K562 (cell line): ENCODE measurements around the gene NOL11. TPM values are rescaled to one million over a fixed set of nuclear protein-coding genes. Genes with fewer than 3 reads are reported as not detected.

Source experiments
- ATAC-seq: fragments of 200-7000 bp; cut with Tn5 transposase; 3 replicates; pipeline ENCODE4 v1.9.1; 2020; ENCODE audit warnings: moderate library complexity
- BruUV-seq: library from RNA; stranded (reverse); fragments of 400-500 nt; replicated peaks from 2 replicates; lab custom pipeline; 2021; lab: Mats Ljungman, UMichigan
- CTCF ChIA-PET: fragments of 300-600 bp; formaldehyde crosslinking; extraction: SDS; loops from one replicate; lab custom pipeline; 2021; ENCODE audit warnings: low intra/inter-chr PET ratio; lab: Yijun Ruan, JAX
- POLR2A ChIA-PET: fragments of 300-600, 350-650 bp; sonication (Branson Sonifier 250); formaldehyde crosslinking; extraction: SDS; loops from one replicate; lab custom pipeline; 2021; ENCODE audit warnings: antibody characterized with exemption, inconsistent platforms; lab: Yijun Ruan, JAX
- DNase-seq, 4 experiments: peaks; one replicate each; pipeline versions ENCODE4 v3.0.0 to v3.0.0-alpha.2; 2011 to 2018; ENCODE audit warnings: low spot score in 3 of 4, mixed read lengths in 3 of 4; ENCODE audit errors: extremely low read depth in 1 of 4
- FAIRE-seq: peaks from 2 replicates; lab custom pipeline; 2011; peaks lifted over from hg19 to GRCh38; lab: Jason Lieb, UNC
- H2AFZ ChIP-seq: 2 replicates; pipeline ENCODE4 v1.6.0; 2011; ENCODE audit warnings: low read depth, low read length, control low read depth, inconsistent platforms
- H3K27ac ChIP-seq: fragments of 200-600 bp; 3 replicates; pipeline ENCODE4 v1.8.0; 2011; ENCODE audit warnings: low read depth, mild to moderate bottlenecking, control low read depth, inconsistent platforms, low read length, moderate library complexity, mixed read lengths; ENCODE audit errors: extremely low read depth
- H3K27me3 ChIP-seq, 2 experiments: fragments of 300-600 bp in 1 of 2; 2 replicates in 1 of 2; 3 replicates in 1 of 2; pipeline versions ENCODE4 v1.6.0 to v1.8.0; 2011; ENCODE audit warnings: inconsistent platforms in 2 of 2, low read length in 2 of 2, mild to moderate bottlenecking in 1 of 2, mixed read lengths in 1 of 2, moderate library complexity in 1 of 2; ENCODE audit not compliant: control insufficient read depth in 2 of 2, insufficient read depth in 2 of 2
- H3K36me3 ChIP-seq: fragments of 300-600 bp; 3 replicates; pipeline ENCODE4 v1.8.0; 2011; ENCODE audit warnings: mild to moderate bottlenecking, low read length, inconsistent platforms; ENCODE audit not compliant: control insufficient read depth, insufficient read depth
- H3K4me1 ChIP-seq, 2 experiments: fragments of 200-600 bp in 1 of 2; replicated peaks in 1 of 2; 2 replicates in 1 of 2; 3 replicates in 1 of 2; pipeline versions ENCODE4 v1.5.1 to v1.8.0; 2011; ENCODE audit warnings: inconsistent platforms in 2 of 2, low read length in 2 of 2, mild to moderate bottlenecking in 1 of 2, mixed read lengths in 1 of 2, moderate library complexity in 1 of 2; ENCODE audit not compliant: control insufficient read depth in 2 of 2, insufficient read depth in 2 of 2
- H3K4me2 ChIP-seq: 2 replicates; pipeline ENCODE4 v1.6.1; 2011; ENCODE audit warnings: low read length, control low read depth, inconsistent platforms, mixed read lengths; ENCODE audit not compliant: insufficient read depth
- H3K4me3 ChIP-seq: fragments of 200-600 bp; sonication (generic), shearing (Covaris generic); 2 replicates; pipeline ENCODE4 v1.5.1; 2016; ENCODE audit warnings: control low read depth, inconsistent platforms
- H3K79me2 ChIP-seq: fragments of 200-600 bp; 3 replicates; pipeline ENCODE4 v1.8.0; 2011; ENCODE audit warnings: low read length, inconsistent platforms; ENCODE audit not compliant: control insufficient read depth, insufficient read depth
- H3K9ac ChIP-seq, 2 experiments: 2 replicates each; pipeline versions ENCODE4 v1.6.0 to v1.6.1; 2011; ENCODE audit warnings: low read depth in 2 of 2, low read length in 2 of 2, control low read depth in 1 of 2, inconsistent platforms in 1 of 2, mild to moderate bottlenecking in 1 of 2, mixed read lengths in 1 of 2; ENCODE audit not compliant: insufficient read depth in 1 of 2
- H3K9me1 ChIP-seq: one replicate; pipeline ENCODE4 v1.6.0; 2011; ENCODE audit warnings: inconsistent platforms, mild to moderate bottlenecking, low read length, moderate library complexity; ENCODE audit not compliant: control insufficient read depth, insufficient read depth
- H3K9me3 ChIP-seq: replicated peaks from 2 replicates; pipeline ENCODE4 v1.5.1; 2011; ENCODE audit warnings: low read depth, low read length, inconsistent platforms; ENCODE audit not compliant: control insufficient read depth, insufficient read depth
- H4K20me1 ChIP-seq: replicated peaks from 2 replicates; pipeline ENCODE4 v1.6.1; 2011; ENCODE audit warnings: low read length, inconsistent platforms, mixed read lengths; ENCODE audit not compliant: control insufficient read depth, insufficient read depth
- BRD4 ChIP-seq: fragments of 200-600 bp; sonication (generic); IDR thresholded peaks from 2 replicates; pipeline ENCODE4 v1.6.1; 2017; ENCODE audit warnings: inconsistent platforms
- MCM7 ChIP-seq, 2 experiments: fragments of 450-650 bp; IDR thresholded peaks; 2 replicates each; pipeline ENCODE4 v1.6.1; 2016 to 2018
- MTF1 ChIP-seq: fragments of 250-450 bp; sonication (Bioruptor Pico); IDR thresholded peaks from 2 replicates; pipeline ENCODE4 v1.9.0; 2021; ENCODE audit warnings: moderate library complexity, mild to moderate bottlenecking, inconsistent platforms, borderline replicate concordance
- NR2C2 ChIP-seq, 2 experiments: fragments of 200-800 bp in 1 of 2; sonication (Bioruptor generic) in 1 of 2; sonication (generic) in 1 of 2; formaldehyde crosslinking in 1 of 2; IDR thresholded peaks; 2 replicates each; pipeline versions ENCODE4 v1.6.1 to v1.8.0; 2016 to 2022; ENCODE audit warnings: mild to moderate bottlenecking in 1 of 2, missing compliant biosample characterization in 1 of 2, missing genetic modification characterization in 1 of 2, missing genetic modification reagents in 1 of 2
- ZBTB43 ChIP-seq: sonication (generic); formaldehyde crosslinking; IDR thresholded peaks from 2 replicates; pipeline ENCODE4 v1.8.0; 2023; ENCODE audit warnings: mild to moderate bottlenecking, missing genetic modification reagents
- ZNF318 ChIP-seq, 2 experiments: fragments of 450-650 bp; IDR thresholded peaks; 2 replicates each; pipeline ENCODE4 v1.6.1; 2016; ENCODE audit warnings: mild to moderate bottlenecking in 2 of 2, borderline replicate concordance in 1 of 2, low read depth in 1 of 2, moderate library complexity in 1 of 2
- WGBS: fragments of 100-300 bp; shearing (Covaris generic); methylation state at CpG from one replicate; pipeline ENCODE4 v1.1.6; 2016; ENCODE audit warnings: low coverage, mixed read lengths; ENCODE audit not compliant: insufficient coverage; ENCODE audit errors: missing lambda C conversion rate; 5-methylcytosine and 5-hydroxymethylcytosine counted together
- in situ Hi-C: fragments of 300-500 bp; cut with MboI; formaldehyde crosslinking; loops from 4 replicates; pipeline ENCODE4 v1.15.0; 2018; ENCODE audit warnings: inconsistent platforms, mixed read lengths
- intact Hi-C: fragments of 100-400 bp; cut with micrococcal nuclease; formaldehyde crosslinking; loops from 2 replicates; pipeline ENCODE4 v1.14.2; 2022
- polyA plus RNA-seq, 8 experiments: library from polyadenylated mRNA; depleted of rRNA in 4 of 8; stranded (reverse) in 5 of 8; unstranded in 3 of 8; fragments of >200 nt; fragmentation: Nextera tagmentation in 2 of 8; fragmentation: Illumina TruSeq in 1 of 8; extraction: Ambion mirVana in 2 of 8; extraction: Trizol in 1 of 8; gene quantifications; 2 replicates each; pipeline versions ENCODE4 v1.2.1 to v1.2.3, GENCODE V29; 2011 to 2014; ENCODE audit warnings: inconsistent platforms in 1 of 8, missing spikeins in 1 of 8
- total RNA-seq, 7 experiments: library from RNA; depleted of rRNA in 6 of 7; stranded (reverse); fragments of >200 nt in 6 of 7; fragmentation: Illumina TruSeq in 2 of 7; extraction: Trizol in 2 of 7; gene quantifications; 2 replicates each; pipeline versions ENCODE4 v1.2.1 to v1.2.3, GENCODE V29; 2011 to 2021; ENCODE audit warnings: low replicate concordance in 1 of 7
- TF ChIP-seq, protein P1 (sequence below): fragments of 450-650 bp; formaldehyde crosslinking; conservative IDR thresholded peaks from 2 replicates; pipeline ENCODE4 v1.4.0; 2022; ENCODE audit warnings: mild to moderate bottlenecking, missing genetic modification characterization
- TF ChIP-seq, protein P2 (sequence below), 2 experiments: IDR thresholded peaks; 2 replicates each; pipeline ENCODE4 v1.6.1; 2011; ENCODE audit warnings: borderline replicate concordance in 1 of 2, control low read depth in 1 of 2, low read depth in 1 of 2, low read length in 1 of 2, mild to moderate bottlenecking in 1 of 2, mixed read lengths in 1 of 2, moderate library complexity in 1 of 2; ENCODE audit not compliant: insufficient read depth in 1 of 2, insufficient read length in 1 of 2, poor library complexity in 1 of 2, severe bottlenecking in 1 of 2; ENCODE audit errors: extremely low read depth in 1 of 2

Gene NOL11
- total and polyA plus RNA-seq, 9 of the 15 experiments (the other 6 are each of a cell fraction or from before 2014, with no cell fraction given), result 61.1 to 175 (median 121) TPM

DNA sequence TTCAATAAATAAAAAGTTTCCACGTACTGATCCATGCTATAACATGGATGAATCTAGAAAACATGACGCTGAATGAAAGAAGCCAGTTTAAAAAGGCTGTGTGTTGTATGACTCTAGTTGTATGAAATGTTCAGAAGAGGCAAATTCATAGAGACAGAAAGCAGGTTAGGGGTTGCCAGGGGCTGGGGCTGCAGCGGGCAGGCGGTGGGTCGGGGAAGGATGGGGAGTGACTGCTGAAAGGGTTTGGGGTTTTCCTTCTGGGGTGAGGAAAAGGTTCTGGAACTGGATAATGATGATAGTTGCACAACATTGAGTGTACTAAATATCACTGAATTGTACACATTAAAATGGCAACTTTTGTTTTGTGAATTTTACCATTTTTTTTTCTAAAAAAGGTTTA, 36.3 kb downstream of the NOL11 start:
- no peak overlapping the region for H3K4me2 ChIP-seq
- H3K27ac ChIP-seq, result no peak overlapping the region
- H2AFZ ChIP-seq, result no peak overlapping the region
- H3K27me3 ChIP-seq, result no peaks in the 10 kb centered on the region
- no peaks in the 10 kb centered on the region for H4K20me1 ChIP-seq
- H3K4me3 ChIP-seq, result no peak overlapping the region
- no peaks in the 10 kb centered on the region for H3K9me3 ChIP-seq
- H3K9me1 ChIP-seq, result no peaks in the 10 kb centered on the region
- FAIRE-seq (no peak), ATAC-seq (no peak), DNase-seq (no peak)
- H3K4me1 ChIP-seq, result no peaks in the 10 kb centered on the region
- 87% methylated on average over 5 of the region's 5 CpGs for WGBS
- H3K36me3 ChIP-seq, result peaks cover 21% of the 10 kb centered on the region; the same call in 1 of the 3 replicates
- no TSS peak for BruUV-seq
- in situ Hi-C loops (no loop called here), intact Hi-C loops (no loop called here)
- no peaks in the 10 kb centered on the region for H3K79me2 ChIP-seq
- ChIA-PET CTCF (no interaction called here), POLR2A (interaction anchor here (0.6 kb wide), 1 partner anchor 13 kb away, joined by 3 read pairs; no protein-coding TSS in a partner anchor)
- H3K9ac ChIP-seq, result no peak overlapping the region
- TF ChIP-seq BRD4, result no peak
- TF ChIP-seq, protein P1, sequence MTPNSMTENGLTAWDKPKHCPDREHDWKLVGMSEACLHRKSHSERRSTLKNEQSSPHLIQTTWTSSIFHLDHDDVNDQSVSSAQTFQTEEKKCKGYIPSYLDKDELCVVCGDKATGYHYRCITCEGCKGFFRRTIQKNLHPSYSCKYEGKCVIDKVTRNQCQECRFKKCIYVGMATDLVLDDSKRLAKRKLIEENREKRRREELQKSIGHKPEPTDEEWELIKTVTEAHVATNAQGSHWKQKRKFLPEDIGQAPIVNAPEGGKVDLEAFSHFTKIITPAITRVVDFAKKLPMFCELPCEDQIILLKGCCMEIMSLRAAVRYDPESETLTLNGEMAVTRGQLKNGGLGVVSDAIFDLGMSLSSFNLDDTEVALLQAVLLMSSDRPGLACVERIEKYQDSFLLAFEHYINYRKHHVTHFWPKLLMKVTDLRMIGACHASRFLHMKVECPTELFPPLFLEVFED (CRISPR knock-in tag), result no peak
- no peak for TF ChIP-seq MTF1 (CRISPR knock-in tag)
- TF ChIP-seq ZBTB43, result no peak
- TF ChIP-seq, protein P2, sequence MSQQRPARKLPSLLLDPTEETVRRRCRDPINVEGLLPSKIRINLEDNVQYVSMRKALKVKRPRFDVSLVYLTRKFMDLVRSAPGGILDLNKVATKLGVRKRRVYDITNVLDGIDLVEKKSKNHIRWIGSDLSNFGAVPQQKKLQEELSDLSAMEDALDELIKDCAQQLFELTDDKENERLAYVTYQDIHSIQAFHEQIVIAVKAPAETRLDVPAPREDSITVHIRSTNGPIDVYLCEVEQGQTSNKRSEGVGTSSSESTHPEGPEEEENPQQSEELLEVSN (IDR thresholded peaks at IDR 0.05; ENCODE audit: borderline replicate concordance in 1 of 2, extremely low read depth in 1 of 2, insufficient read depth in 1 of 2, insufficient read length in 1 of 2, low read depth in 1 of 2, low read length in 1 of 2, poor library complexity in 1 of 2, severe bottlenecking in 1 of 2), result no peak
- no peak for TF ChIP-seq NR2C2 (CRISPR knock-in tag; IDR thresholded peaks at IDR 0.05)
- TF ChIP-seq NR2C2 (tag; IDR thresholded peaks at IDR 0.05), result no peak
- no peak for TF ChIP-seq ZNF318 (IDR thresholded peaks at IDR 0.05; ENCODE audit: borderline replicate concordance in 1 of 2, low read depth in 1 of 2)
- no peak for TF ChIP-seq MCM7 (IDR thresholded peaks at IDR 0.05)
